Smooth muscle cell of the brain vasculature (primary cell): ENCODE measurements around the gene KLHL3.

Experiments used
- DNase-seq: peaks from one replicate; pipeline ENCODE4 v3.0.0-alpha.2; 2012; ENCODE audit warnings: low read depth, low spot score

The KLHL3 gene

DNA sequence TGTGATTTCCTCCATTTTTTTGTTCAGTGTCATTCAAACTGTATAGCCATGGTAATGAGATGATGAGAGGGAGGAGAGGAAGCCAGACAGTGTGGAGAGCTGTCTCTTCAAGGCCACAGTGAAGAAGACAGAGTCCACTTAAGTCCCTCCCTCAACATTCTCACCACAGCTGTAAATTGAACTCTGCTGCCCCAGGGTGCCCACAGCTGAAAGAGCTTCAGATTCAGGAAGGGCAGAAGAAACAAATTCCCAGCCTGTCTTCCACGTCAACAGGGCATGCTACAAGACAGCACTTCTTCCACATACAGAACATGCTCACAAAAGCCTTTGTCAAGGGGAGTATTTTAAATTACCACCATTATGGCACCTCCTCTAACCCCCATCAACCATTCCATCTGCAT lies 100.4 kb downstream of the KLHL3 start:
- no peak for DNase-seq

DNA sequence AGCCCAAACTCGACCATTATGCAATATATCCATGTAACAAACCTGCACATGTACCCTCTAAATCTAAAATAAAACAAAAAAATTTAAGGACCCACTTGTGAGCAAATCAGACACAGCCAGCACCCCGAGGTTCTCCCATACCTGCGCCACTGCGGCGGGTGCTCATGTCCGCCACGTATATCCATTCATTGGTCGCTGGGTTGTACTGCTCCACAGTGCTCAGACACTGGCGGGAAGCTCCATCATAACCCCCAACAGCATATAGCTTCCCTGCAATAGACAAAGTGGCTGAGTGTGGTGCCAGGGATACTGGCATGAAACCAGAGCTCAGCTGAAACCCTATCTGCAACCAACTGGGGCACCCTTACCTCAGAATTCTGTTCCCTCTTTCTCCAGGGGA lies 102.0 kb downstream of the KLHL3 start:
- no peak for DNase-seq

DNA sequence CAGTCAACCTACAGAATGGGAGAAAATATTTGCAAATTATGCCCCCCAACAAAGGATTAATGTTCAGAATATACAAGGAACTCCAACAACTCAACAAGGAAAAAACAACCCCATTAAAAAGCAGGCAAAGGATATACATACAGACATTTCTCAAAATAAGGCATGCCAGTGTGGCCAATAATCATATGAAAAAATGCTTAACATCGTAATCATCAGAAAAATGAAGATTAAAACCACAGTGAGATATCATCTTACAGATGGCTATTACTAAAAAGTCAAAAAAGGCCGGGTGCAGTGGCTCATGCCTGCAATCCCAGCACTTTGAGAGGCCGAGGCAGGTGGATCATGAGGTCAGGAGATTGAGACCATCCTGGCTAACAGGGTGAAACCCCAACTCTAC lies 103.2 kb downstream of the KLHL3 start:
- DNase-seq, result no peak

DNA sequence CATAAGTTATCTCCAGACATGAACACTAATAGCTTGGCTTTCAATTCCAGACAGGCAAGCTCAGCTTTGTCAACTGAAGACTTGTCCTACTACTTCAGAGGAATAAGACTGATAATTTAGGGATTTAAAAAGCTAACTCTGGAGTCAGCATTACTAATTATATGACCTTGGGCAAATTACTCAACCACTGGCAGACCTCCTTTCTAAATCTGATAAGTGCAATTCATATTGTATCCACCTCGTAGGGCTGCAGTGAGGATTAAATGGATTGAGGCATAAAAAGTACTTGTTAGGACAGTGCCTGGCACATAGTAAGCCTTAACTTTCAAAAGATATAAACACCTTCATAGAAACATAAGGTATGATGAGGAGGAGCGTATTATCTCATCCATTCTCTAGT lies 104.4 kb downstream of the KLHL3 start:
- no peak for DNase-seq

DNA sequence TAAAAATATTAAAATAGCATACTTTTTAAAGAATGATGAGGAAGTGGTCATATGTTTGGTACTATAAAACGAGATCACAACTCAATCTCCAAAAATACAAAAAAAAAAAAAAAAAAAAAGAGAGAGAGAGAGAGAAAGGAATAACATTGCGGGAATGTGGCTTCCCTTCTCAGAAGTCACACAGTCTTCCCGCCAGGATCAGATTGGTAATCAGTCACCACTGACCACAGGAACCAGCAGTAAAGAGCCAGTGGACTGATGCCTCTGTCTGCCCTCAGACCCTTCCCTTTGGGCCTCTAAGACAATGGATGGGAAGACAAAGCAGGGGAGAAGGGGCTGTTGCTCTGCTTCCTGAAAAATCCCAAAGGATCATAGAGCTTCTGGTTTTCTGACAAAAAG lies 104.9 kb downstream of the KLHL3 start:
- DNase-seq, result no peak

DNA sequence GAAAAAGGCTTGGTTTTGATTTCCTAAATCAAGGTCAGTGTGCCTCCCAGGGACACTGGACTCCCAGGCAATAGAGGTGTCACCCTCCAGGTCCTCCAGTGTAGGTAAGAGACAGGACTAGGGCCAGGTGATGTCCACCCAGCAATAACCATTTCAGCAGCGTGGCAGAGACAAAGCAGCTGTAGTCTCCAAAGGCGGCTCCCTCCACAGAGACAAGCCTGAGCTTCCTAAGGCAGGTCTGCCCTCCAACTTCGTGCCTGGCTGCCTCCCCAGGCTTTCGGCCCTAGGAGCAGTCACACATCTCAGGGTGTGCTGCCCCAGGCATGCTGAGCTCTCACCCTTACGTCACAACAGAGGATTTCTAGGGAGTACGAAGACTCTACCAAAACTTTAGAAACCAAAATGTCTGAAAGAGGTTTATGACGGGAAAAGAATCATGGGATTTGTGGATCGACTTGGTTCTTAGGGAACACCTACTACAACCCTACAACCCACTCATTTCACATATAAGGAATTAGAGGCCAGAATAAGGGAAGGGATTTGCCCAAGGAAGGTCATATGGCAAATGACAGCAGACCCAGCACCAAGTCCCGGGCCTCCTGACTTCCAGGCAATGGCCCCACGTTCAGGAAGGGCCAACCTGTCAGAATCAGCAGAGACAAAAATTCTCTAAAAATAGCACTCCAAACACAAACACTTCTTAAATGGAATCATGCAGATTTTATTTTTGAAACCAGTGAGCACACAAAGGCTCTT lies 105.5 kb downstream of the KLHL3 start:
- DNase-seq, result no peak

DNA sequence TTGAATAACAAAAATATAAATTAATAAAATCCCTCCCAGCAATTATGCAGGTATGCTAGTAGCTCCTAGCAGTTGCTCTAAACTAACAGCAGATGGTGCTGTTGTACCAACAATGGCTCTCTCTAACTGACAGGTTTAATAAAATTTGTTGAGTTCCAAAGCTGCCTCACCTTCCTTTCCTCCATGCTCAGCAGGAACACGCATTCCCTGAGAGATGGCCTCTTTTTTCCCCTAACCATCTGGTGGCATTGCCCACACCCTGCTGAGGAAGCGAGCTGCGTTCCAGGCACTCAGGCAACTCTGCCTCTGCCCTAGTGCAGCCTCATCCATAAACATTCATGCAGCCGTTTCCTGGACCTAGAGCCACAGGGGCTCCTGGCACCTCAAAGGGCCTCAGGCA lies 106.2 kb downstream of the KLHL3 start:
- DNase-seq, result peak; percentile 20

DNA sequence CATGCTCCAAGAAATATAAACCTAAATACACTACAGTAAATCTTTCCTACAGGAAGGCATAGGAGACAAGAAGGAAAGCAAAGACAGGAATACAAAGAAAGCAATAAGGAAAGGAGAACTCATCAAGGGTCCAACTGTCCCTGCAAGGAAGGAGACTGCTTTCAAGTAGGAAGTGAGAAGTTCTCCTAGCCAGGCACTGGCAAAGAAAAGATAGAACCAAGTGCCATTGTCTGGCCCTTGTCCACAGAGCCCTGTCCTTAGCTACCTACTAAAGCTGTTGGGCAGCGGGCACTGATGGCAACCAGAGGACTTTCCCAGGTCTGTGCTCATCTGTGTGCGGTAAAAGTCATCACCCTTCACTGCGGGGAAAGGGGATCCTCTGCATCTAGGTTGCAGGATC lies 108.2 kb downstream of the KLHL3 start:
- DNase-seq, result no peak

DNA sequence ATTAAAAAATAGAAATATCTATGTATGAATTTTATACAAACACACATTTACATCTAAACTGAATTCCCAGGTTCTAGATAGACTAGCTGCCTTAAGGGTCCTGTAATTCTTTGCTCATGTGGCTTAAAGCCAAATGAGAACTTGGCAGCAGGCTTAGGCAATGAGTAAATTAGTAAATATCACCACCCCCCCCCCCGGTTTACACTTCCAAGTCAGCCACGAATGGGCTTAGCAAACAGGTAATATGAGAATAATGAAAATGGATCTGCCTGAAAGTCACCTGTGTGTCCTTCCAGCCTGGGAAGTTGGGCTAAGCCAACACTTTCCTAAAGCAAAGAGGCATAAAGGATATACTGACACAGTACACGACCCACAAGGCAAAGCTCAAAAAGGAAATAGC lies 108.6 kb downstream of the KLHL3 start:
- no peak for DNase-seq

DNA sequence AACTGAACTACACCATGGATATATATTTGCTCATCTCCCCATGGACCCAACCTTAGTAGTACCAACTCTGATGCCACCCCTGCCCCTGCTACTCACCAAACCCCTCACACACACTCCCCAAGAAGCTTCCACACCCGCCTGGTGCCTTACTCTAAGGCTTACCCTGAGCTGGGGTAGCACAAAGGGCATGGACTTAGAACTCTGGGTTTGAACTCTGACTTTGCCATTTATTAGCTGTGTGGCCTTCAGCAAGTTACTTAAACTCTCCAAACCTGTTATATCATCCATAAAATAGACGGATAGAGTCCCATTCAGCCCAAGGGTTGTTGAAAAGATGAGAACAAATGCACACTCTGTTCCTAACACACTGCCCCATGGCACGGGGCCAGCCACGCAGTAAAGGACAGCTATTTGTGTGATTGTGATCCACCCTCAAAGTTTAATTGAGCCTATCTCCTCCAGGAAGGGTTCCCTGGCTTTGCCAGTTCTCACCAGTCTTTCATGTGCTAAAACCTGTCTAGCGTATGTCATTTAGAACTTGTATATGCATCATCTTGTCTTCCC lies 111.0 kb downstream of the KLHL3 start:
- no peak for DNase-seq

DNA sequence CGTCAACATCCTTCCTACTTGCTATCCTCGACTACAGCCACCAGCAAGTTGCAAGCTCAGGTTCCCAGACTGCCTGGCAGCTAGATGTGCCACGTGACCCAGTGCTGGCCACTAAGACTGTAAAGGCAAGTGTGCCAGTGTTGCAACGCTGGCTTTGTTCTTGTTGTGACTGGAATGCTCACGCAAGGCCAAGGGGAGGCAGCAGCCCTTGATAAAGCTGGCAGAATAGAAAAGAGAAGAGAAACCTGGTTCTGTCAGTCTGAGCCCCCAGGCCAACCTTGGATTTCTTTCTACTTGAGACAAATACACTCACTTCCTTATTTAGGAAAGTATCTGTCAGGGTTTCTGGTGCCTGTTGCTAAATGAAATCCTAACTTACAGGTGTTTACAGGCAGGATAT lies 113.0 kb downstream of the KLHL3 start:
- DNase-seq, result no peak

DNA sequence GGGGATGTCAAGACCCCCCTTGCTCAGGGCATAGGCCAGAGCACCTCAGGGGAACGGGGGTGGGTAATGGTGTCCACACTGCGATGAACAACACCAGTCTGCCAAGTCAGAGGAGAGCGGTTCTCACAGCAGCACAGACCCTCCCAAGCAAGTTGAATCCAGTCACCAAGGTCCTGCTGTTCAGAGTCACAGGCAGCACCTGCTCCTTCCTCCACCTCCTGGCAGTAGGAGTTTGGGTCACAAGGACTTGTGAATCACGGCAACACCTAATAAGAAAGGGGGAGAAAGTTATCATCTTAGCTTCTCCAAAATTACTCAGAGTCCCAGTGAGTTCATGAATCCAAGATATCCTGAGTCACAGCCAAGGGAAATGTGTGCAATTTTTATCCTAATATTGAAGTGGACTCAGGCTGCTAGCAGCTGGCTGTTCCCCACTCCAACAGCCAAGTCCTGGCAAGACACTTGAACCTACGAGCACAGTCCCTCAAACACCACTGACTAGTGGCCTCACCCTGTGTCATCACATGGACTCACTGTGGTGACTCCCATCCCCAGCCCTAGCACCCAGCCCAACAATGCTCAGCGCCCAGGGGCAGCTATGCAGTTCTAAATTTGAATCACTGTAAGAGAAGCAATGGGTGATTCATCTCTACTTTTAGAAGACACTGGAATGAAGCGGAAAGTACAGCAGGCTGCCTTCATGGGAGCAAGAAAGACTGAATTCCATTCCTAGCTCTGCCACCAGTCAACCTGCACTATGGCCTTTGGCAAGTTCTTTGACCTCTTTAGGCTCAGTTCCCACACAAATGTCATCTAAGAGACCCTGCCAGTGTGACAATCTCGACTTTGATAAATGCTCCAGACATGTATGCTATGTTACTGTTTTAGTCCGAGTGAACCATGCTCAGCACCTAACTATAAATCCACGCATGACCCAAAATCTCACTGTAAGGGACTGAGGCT lies 113.7 kb downstream of the KLHL3 start:
- DNase-seq, result no peak

DNA sequence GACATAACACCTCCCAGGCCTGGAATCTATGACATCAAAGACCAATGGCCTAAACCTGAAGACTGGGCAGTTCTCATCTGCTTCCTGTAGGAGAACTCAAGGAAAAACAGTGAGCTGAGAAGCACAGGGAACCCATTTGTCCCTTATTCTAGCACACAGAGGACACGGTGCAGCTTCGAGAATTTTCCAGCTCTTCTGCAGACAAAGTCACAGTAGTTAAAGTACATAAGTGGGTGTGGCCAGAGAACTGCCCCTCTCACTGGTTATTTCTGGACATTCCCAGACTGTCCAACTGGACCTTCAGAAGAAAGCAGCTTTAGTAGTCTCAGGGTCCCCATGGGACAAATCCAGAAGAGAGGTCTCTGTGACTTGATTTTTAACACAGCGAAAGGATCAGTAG lies 114.6 kb downstream of the KLHL3 start:
- DNase-seq, result no peak

DNA sequence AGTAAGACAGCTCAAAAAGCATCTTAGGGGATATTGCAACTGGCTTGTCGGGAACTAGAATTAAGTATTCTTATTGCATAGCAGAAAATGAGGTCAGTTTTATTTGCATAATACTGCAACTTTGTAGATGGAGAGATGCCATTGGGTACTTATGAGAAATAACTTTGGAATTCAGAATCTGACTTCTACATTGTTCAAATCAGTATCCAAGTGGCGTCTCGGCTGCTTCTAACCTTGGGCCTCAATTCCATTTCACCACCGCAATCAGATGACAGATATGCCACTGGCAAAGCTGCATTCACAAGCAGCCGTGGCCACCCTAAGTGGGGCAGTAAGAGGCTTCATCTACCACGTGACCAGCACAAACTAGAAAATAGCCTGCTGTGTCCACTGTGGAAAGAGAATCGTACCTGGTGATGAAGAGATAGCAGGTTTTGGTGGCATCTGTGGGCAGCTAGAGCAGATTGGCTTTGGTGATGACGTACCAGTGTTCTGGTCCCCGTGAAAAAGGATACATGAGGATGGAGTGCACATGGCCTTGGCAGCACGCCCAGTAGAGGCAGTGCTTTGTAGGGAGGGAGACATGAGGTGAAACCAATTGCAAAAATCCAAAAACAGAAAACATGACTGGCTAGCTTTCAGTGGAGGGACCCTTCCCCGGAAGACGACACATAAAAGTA lies 116.6 kb downstream of the KLHL3 start:
- no peak for DNase-seq

DNA sequence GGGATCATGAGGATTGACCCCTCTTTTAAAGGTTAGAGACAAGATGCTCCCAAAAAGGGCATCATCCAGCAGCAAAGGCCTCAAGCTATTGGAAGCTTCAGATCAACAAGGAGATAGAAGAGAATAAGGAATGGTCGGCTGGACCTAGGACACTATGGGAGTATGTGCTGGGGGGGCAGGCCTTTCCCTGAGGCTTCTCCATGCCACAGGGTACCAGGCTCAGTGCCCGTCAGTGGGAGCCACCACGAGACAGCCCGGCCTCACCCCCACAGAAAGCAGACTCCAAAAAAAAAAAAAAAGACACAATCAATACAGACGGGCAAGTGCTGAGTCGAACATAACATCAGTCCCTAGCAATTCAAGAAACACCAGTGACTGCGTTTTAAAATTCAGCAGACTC lies 117.4 kb downstream of the KLHL3 start:
- DNase-seq, result no peak

DNA sequence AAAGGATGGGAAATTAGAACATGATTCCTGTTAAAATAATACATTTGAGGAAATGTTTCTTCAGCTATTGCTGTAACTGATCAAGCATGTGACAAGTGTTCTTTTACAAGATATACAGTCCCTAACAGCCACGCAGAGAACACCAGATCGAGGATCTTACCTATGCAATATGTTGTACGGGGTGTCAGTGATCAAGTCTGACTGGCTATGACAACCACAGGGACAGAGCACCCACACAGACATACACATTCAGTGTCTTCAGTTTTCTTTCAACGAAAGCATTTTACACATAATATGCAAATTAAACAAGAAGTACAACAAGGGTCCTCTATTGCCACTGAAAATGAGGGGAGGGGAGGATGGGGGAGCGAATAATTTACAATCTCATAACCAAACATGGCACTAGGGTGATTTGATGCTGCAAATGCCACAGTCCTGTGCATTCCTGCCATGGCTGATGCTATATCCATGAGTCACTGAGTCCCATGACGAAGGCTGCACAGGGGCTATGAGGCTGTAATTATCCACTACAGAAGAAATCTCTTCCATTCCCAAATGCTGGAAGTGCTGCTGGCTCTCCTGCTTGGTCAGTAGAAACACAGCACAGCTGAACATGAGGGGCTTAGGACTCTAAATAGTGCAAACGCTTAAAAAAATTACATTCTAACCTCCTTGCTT lies 118.2 kb downstream of the KLHL3 start:
- no peak for DNase-seq

DNA sequence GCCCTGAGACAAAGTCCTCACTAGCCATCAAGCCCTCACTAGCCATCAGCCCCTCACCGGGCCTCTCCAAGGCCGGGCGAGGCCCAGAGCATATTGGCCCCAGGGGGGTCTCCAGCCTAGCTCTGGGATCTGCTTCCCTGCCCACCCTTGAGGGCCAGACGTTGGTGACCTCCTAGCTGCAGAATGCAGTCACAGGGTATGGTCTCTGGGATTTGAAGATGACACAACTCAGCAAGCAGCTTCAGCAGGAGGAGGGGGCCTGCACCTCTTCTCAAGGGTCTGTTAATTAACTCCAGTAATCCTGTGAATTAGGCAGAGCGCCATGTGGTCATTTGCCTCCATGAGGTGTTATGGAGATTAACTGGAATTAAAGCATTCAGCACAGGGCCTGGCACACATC lies 119.8 kb downstream of the KLHL3 start:
- no peak for DNase-seq

DNA sequence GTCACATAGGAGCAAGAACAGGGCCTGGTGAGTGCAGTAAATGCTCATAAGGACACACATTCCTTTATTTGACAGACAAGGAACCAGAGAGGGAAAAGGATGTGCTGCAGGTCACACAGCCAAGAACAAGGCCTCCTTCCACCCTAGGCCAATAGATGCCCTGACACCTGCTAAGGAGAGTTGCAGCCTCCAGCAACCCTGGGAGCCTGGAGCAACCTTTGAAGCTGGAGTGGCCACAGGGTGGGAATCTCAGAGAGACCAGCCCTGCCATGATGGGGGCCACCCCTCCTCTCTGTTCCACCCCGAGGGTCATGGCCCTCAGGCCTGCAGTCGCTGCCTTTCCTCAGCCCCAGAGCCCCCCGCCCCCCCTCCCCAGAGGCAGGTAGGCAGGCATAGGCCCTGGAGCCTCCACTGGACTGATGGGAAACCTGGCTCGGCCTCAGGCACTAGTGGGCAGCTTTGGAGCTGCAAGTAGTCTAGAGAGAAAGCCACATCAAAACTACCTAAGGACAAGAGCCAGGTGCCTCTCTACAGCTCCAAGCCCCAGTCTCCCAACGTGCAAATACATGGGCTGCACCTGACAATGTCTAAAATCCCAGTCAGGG lies 120.6 kb downstream of the KLHL3 start:
- DNase-seq, result no peak

DNA sequence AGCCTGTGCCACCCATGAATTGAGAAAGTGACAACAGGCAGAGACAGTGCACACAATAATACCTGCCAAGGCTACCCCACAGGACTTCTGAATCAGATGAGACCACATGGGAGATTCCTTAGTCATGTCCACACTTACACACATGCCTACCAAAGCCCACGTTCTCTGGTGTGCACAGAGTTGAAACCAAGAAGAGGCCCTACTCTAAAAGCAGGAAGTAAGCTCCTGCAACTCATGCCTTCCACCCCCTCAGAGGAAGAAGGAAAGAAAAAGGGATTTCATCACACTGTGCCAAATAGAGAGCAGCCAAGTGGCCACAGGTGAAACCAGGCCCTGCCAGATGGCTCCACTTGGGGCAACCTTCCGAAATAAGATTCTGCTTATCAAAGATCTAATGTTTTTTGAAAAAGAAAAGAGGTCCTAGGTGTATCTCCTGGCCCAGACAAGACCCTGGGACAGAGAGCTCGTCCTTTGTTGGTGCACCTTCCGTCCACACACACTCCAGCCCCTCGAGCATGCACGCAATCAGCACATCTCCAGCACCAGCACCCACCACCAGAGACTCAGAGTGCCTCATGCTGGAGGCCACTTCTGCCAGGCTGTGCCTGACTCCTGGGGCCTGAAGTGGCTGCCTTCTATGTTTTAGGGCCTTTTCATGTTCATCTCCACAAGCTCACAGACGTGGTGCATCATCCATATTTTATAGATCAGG lies 122.2 kb downstream of the KLHL3 start:
- DNase-seq, result no peak

DNA sequence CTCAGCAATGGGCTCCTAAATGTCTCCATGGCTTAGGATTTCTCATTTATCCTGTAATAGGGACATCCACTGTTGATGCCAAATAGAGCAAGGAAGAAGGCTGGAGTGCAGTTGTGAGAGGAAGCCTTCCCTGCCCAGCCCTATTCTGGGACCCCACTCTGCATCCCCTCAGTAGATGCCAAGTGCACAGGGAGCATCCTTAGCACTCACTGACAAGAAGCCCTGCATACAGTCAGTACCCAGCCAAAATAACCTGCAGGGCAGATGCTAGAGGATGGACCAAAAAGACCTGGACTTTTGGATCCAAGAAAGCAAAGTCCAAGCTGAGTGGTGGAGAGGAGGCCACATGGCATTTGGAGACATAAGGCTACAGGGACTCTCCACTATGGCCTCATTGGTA lies 123.3 kb downstream of the KLHL3 start:
- no peak for DNase-seq
